SK-N-DZ (cell line): Measurements from ENCODE around the gene USP44.
"Not testable (repeated sequence)": the region's sequence is repeated elsewhere in the genome, so short reads cannot be mapped to it uniquely, and the experiment has no call there.

Source experiments
- DNase-seq: peaks from one replicate; pipeline ENCODE4 v3.0.0-alpha.2; 2015; ENCODE audit warnings: low spot score

Gene USP44

GRCh38 chr12:95511977-95512376 is 39.3 kb downstream of the USP44 start:
- no peak for DNase-seq

- no peak for DNase-seq
Measured at GRCh38 chr12:95509300-95509699, 42.0 kb downstream of the USP44 start.

- no peak for DNase-seq
Measured at GRCh38 chr12:95506707-95507523, 44.4 kb downstream of the USP44 start.

- no peak for DNase-seq
Measured at GRCh38 chr12:95505039-95505438, 46.2 kb downstream of the USP44 start.

GRCh38 chr12:95504140-95504539 is 47.1 kb downstream of the USP44 start:
- no peak for DNase-seq

GRCh38 chr12:95499772-95500171 is 51.5 kb downstream of the USP44 start:
- no peak for DNase-seq

- no peak for DNase-seq
Measured at GRCh38 chr12:95498968-95499367, 52.3 kb downstream of the USP44 start.

- DNase-seq, result no peak
Measured at GRCh38 chr12:95497031-95497430, 54.2 kb downstream of the USP44 start.

- DNase-seq, result no peak
Measured at GRCh38 chr12:95495433-95495832, 55.8 kb downstream of the USP44 start.

- DNase-seq, result no peak
Measured at GRCh38 chr12:95494888-95495287, 56.4 kb downstream of the USP44 start.

- DNase-seq, result no peak
Measured at GRCh38 chr12:95492462-95492861, 58.8 kb downstream of the USP44 start.

- DNase-seq, result no peak
Measured at GRCh38 chr12:95487024-95487423, 64.3 kb downstream of the USP44 start.

GRCh38 chr12:95484524-95484923 is 66.8 kb downstream of the USP44 start:
- DNase-seq, result no peak

- not testable (repeated sequence) for DNase-seq
Measured at GRCh38 chr12:95482564-95482963, 68.7 kb downstream of the USP44 start.

GRCh38 chr12:95481888-95482287 is 69.4 kb downstream of the USP44 start:
- DNase-seq, result no peak

GRCh38 chr12:95481072-95481471 is 70.2 kb downstream of the USP44 start:
- DNase-seq, result no peak

GRCh38 chr12:95480230-95480629 is 71.0 kb downstream of the USP44 start:
- no peak for DNase-seq

GRCh38 chr12:95474660-95474958 is 76.7 kb downstream of the USP44 start:
- no peak for DNase-seq

- DNase-seq, result peak; percentile 96
Measured at GRCh38 chr12:95473884-95474659, 77.2 kb downstream of the USP44 start, which contains the start of gene METAP2. Gene METAP2, plus strand, starts transcription at chr12:95474152. Its CDS starts 28 bp downstream, at chr12:95474180.

- DNase-seq, result peak; percentile 36
Measured at GRCh38 chr12:95473231-95473883, 77.9 kb downstream of the USP44 start.

- DNase-seq, result no peak
Measured at GRCh38 chr12:95470300-95470699, 81.0 kb downstream of the USP44 start.
